HEK293 (cell line): Measurements from ENCODE around the gene SPINDOC.

Experiments used
- GLIS2 ChIP-seq: fragments of 450-650 bp; formaldehyde crosslinking; IDR thresholded peaks from 2 replicates; pipeline ENCODE4 v1.5.1; 2016; ENCODE audit warnings: missing biosample characterization, missing genetic modification characterization
- KLF16 ChIP-seq: fragments of 450-650 bp; formaldehyde crosslinking; IDR thresholded peaks from 2 replicates; pipeline ENCODE4 v1.5.1; 2017; ENCODE audit warnings: missing biosample characterization, missing genetic modification characterization
- SP2 ChIP-seq: fragments of 450-650 bp; formaldehyde crosslinking; IDR thresholded peaks from 2 replicates; pipeline ENCODE4 v1.5.1; 2016; ENCODE audit warnings: missing biosample characterization, missing genetic modification characterization
- SP7 ChIP-seq: fragments of 450-650 bp; formaldehyde crosslinking; IDR thresholded peaks from 2 replicates; pipeline ENCODE4 v1.5.1; 2016; ENCODE audit warnings: missing biosample characterization, missing genetic modification characterization
- ZFHX2 ChIP-seq: fragments of 450-650 bp; formaldehyde crosslinking; conservative IDR thresholded peaks from 2 replicates; pipeline ENCODE4 v1.5.1; 2016; ENCODE audit warnings: missing biosample characterization, missing genetic modification characterization
- ZNF121 ChIP-seq: fragments of 450-650 bp; formaldehyde crosslinking; IDR thresholded peaks from 2 replicates; pipeline ENCODE4 v1.5.1; 2016; ENCODE audit warnings: missing biosample characterization, missing genetic modification characterization
- ZNF341 ChIP-seq: fragments of 450-650 bp; formaldehyde crosslinking; IDR thresholded peaks from 2 replicates; pipeline ENCODE4; 2016; ENCODE audit warnings: low read depth, missing biosample characterization, missing genetic modification characterization
- ZNF785 ChIP-seq: fragments of 450-650 bp; formaldehyde crosslinking; IDR thresholded peaks from 2 replicates; pipeline ENCODE4 v1.5.1; 2016; ENCODE audit warnings: missing biosample characterization, missing genetic modification characterization
- TF ChIP-seq, protein P1 (sequence below): fragments of 450-650 bp; formaldehyde crosslinking; conservative IDR thresholded peaks from 2 replicates; pipeline ENCODE4 v1.5.1; 2016; ENCODE audit warnings: low read depth, missing biosample characterization, missing genetic modification characterization
- TF ChIP-seq, protein P2 (sequence below): fragments of 450-650 bp; formaldehyde crosslinking; IDR thresholded peaks from 2 replicates; pipeline ENCODE4 v1.5.1; 2016; ENCODE audit warnings: missing biosample characterization, missing genetic modification characterization
- TF ChIP-seq, protein P3 (sequence below): fragments of 450-650 bp; formaldehyde crosslinking; IDR thresholded peaks from 2 replicates; pipeline ENCODE4 v1.5.1; 2016; ENCODE audit warnings: missing biosample characterization, missing genetic modification characterization
- TF ChIP-seq, protein P4 (sequence below): fragments of 450-650 bp; IDR thresholded peaks from 2 replicates; pipeline ENCODE4 v1.5.1; 2018; ENCODE audit warnings: missing biosample characterization, missing genetic modification characterization
- TF ChIP-seq, protein P5 (sequence below): fragments of 450-650 bp; formaldehyde crosslinking; IDR thresholded peaks from 2 replicates; pipeline ENCODE4 v1.5.1; 2016; ENCODE audit warnings: missing biosample characterization, missing genetic modification characterization
- TF ChIP-seq, protein P6 (sequence below): fragments of 450-650 bp; formaldehyde crosslinking; IDR thresholded peaks from 2 replicates; pipeline ENCODE4 v1.5.1; 2016; ENCODE audit warnings: missing biosample characterization, missing genetic modification characterization
- TF ChIP-seq, protein P7 (sequence below): fragments of 450-650 bp; formaldehyde crosslinking; IDR thresholded peaks from 2 replicates; pipeline ENCODE4 v1.5.1; 2016; ENCODE audit warnings: missing biosample characterization, missing genetic modification characterization

Gene SPINDOC

DNA sequence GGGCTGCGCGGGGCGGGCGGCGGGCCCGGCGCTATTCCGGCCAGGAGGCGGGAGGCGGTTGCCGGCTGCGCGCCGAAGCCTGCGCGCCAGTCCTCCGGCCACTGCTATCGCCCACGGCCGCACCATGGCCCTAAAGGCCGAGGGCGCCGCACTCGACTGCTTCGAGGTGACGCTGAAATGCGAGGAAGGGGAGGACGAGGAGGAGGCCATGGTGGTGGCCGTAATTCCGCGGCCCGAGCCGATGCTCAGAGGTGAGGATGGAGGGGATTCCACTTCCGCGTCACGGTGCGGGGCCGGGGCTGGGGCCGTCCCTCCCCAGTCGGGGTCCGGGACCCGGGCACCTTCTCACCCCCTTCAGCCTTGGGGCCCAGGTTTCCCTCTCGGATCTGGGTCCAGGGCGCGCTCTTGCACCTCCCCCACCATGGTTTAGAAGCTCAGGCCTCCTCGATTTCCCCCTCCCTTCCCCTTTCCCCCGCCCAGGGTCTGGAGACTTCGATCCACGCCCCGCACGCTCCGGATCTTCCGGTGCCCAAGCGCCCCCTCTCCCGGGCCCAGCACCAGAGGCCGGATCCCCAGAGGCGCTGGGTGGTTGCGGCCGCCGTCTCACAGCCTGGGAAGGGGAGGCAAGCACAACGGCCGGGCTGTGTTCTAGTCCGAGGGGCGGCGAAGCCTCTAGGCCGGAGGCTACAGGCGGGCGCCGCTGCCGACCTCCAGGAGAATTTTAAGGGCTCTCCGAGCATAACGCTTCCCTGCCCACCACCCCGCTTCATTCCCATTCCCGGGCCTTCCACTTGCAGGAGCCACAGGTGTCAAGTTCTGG is 517 bp downstream of the SPINDOC start (continued):
- TF ChIP-seq, protein P1, sequence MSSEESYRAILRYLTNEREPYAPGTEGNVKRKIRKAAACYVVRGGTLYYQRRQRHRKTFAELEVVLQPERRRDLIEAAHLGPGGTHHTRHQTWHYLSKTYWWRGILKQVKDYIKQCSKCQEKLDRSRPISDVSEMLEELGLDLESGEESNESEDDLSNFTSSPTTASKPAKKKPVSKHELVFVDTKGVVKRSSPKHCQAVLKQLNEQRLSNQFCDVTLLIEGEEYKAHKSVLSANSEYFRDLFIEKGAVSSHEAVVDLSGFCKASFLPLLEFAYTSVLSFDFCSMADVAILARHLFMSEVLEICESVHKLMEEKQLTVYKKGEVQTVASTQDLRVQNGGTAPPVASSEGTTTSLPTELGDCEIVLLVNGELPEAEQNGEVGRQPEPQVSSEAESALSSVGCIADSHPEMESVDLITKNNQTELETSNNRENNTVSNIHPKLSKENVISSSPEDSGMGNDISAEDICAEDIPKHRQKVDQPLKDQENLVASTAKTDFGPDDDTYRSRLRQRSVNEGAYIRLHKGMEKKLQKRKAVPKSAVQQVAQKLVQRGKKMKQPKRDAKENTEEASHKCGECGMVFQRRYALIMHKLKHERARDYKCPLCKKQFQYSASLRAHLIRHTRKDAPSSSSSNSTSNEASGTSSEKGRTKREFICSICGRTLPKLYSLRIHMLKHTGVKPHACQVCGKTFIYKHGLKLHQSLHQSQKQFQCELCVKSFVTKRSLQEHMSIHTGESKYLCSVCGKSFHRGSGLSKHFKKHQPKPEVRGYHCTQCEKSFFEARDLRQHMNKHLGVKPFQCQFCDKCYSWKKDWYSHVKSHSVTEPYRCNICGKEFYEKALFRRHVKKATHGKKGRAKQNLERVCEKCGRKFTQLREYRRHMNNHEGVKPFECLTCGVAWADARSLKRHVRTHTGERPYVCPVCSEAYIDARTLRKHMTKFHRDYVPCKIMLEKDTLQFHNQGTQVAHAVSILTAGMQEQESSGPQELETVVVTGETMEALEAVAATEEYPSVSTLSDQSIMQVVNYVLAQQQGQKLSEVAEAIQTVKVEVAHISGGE (tag by site-specific recombination): peak; percentile 61
- TF ChIP-seq, protein P2, sequence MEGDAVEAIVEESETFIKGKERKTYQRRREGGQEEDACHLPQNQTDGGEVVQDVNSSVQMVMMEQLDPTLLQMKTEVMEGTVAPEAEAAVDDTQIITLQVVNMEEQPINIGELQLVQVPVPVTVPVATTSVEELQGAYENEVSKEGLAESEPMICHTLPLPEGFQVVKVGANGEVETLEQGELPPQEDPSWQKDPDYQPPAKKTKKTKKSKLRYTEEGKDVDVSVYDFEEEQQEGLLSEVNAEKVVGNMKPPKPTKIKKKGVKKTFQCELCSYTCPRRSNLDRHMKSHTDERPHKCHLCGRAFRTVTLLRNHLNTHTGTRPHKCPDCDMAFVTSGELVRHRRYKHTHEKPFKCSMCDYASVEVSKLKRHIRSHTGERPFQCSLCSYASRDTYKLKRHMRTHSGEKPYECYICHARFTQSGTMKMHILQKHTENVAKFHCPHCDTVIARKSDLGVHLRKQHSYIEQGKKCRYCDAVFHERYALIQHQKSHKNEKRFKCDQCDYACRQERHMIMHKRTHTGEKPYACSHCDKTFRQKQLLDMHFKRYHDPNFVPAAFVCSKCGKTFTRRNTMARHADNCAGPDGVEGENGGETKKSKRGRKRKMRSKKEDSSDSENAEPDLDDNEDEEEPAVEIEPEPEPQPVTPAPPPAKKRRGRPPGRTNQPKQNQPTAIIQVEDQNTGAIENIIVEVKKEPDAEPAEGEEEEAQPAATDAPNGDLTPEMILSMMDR (tag by site-specific recombination): peak; percentile 20; the same call in 1 of the 2 replicates
- TF ChIP-seq, protein P3, sequence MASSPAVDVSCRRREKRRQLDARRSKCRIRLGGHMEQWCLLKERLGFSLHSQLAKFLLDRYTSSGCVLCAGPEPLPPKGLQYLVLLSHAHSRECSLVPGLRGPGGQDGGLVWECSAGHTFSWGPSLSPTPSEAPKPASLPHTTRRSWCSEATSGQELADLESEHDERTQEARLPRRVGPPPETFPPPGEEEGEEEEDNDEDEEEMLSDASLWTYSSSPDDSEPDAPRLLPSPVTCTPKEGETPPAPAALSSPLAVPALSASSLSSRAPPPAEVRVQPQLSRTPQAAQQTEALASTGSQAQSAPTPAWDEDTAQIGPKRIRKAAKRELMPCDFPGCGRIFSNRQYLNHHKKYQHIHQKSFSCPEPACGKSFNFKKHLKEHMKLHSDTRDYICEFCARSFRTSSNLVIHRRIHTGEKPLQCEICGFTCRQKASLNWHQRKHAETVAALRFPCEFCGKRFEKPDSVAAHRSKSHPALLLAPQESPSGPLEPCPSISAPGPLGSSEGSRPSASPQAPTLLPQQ (tag by site-specific recombination): 0 out of 2 replicates have a peak, but pooled peaks have one; percentile 37
- no peak for TF ChIP-seq ZNF785 (tag by site-specific recombination)
- TF ChIP-seq ZNF121 (tag by site-specific recombination): 0 out of 2 replicates have a peak, but pooled peaks have one; percentile 14
- TF ChIP-seq, protein P4, sequence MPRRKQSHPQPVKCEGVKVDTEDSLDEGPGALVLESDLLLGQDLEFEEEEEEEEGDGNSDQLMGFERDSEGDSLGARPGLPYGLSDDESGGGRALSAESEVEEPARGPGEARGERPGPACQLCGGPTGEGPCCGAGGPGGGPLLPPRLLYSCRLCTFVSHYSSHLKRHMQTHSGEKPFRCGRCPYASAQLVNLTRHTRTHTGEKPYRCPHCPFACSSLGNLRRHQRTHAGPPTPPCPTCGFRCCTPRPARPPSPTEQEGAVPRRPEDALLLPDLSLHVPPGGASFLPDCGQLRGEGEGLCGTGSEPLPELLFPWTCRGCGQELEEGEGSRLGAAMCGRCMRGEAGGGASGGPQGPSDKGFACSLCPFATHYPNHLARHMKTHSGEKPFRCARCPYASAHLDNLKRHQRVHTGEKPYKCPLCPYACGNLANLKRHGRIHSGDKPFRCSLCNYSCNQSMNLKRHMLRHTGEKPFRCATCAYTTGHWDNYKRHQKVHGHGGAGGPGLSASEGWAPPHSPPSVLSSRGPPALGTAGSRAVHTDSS: peak; percentile 58; the same call in 1 of the 2 replicates
- peak; percentile 44; the same call in 1 of the 2 replicates for TF ChIP-seq SP7
- TF ChIP-seq SP2: peak; percentile 65
- TF ChIP-seq GLIS2 (tag by site-specific recombination): peak; percentile 42
- peak; percentile 79 for TF ChIP-seq ZNF341 (tag by site-specific recombination)
- TF ChIP-seq, protein P5, sequence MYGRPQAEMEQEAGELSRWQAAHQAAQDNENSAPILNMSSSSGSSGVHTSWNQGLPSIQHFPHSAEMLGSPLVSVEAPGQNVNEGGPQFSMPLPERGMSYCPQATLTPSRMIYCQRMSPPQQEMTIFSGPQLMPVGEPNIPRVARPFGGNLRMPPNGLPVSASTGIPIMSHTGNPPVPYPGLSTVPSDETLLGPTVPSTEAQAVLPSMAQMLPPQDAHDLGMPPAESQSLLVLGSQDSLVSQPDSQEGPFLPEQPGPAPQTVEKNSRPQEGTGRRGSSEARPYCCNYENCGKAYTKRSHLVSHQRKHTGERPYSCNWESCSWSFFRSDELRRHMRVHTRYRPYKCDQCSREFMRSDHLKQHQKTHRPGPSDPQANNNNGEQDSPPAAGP: peak; percentile 45
- TF ChIP-seq, protein P6, sequence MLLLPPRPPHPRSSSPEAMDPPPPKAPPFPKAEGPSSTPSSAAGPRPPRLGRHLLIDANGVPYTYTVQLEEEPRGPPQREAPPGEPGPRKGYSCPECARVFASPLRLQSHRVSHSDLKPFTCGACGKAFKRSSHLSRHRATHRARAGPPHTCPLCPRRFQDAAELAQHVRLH: no peak
- TF ChIP-seq KLF16 (tag by site-specific recombination): peak; percentile 68; the same call in 1 of the 2 replicates
- TF ChIP-seq, protein P7, sequence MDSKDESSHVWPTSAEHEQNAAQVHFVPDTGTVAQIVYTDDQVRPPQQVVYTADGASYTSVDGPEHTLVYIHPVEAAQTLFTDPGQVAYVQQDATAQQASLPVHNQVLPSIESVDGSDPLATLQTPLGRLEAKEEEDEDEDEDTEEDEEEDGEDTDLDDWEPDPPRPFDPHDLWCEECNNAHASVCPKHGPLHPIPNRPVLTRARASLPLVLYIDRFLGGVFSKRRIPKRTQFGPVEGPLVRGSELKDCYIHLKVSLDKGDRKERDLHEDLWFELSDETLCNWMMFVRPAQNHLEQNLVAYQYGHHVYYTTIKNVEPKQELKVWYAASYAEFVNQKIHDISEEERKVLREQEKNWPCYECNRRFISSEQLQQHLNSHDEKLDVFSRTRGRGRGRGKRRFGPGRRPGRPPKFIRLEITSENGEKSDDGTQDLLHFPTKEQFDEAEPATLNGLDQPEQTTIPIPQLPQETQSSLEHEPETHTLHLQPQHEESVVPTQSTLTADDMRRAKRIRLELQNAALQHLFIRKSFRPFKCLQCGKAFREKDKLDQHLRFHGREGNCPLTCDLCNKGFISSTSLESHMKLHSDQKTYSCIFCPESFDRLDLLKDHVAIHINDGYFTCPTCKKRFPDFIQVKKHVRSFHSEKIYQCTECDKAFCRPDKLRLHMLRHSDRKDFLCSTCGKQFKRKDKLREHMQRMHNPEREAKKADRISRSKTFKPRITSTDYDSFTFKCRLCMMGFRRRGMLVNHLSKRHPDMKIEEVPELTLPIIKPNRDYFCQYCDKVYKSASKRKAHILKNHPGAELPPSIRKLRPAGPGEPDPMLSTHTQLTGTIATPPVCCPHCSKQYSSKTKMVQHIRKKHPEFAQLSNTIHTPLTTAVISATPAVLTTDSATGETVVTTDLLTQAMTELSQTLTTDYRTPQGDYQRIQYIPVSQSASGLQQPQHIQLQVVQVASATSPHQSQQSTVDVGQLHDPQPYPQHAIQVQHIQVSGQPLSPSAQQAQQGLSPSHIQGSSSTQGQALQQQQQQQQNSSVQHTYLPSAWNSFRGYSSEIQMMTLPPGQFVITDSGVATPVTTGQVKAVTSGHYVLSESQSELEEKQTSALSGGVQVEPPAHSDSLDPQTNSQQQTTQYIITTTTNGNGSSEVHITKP (tag by site-specific recombination): peak; percentile 84
- 0 out of 2 replicates have a peak, but pooled peaks have one; percentile 41 for TF ChIP-seq ZFHX2
